MM.1S (cell line): ENCODE results near the gene KCNH2.
A peak's percentile ranks its signal among the peaks of the same experiment; 100 is the strongest.

Experiments
- DNase-seq: peaks from one replicate; pipeline ENCODE4 v3.0.0-alpha.2; 2015
- H2AFZ ChIP-seq: fragments of 300-600 bp; sonication (generic); 2 replicates; pipeline ENCODE4 v1.6.0; 2016; ENCODE audit warnings: antibody characterized with exemption, low read length
- H3F3A ChIP-seq: fragments of 300-600 bp; sonication (generic); 2 replicates; pipeline ENCODE4 v1.6.1; 2016; ENCODE audit warnings: mild to moderate bottlenecking, antibody characterized with exemption, low read length, moderate library complexity, mixed read lengths; ENCODE audit not compliant: insufficient read depth
- H3K27ac ChIP-seq: fragments of 300-600 bp; sonication (generic); 2 replicates; pipeline ENCODE4 v1.5.1; 2016; ENCODE audit warnings: mild to moderate bottlenecking, low read length
- H3K27me3 ChIP-seq: fragments of 300-600 bp; sonication (generic); replicated peaks from 2 replicates; pipeline ENCODE4 v1.6.0; 2016; ENCODE audit warnings: low read length; ENCODE audit not compliant: insufficient read depth
- H3K36me3 ChIP-seq: fragments of 300-600 bp; sonication (generic); replicated peaks from 2 replicates; pipeline ENCODE4 v1.6.1; 2016; ENCODE audit warnings: mild to moderate bottlenecking, low read length, mixed read lengths; ENCODE audit not compliant: insufficient read depth
- H3K4me1 ChIP-seq: fragments of 300-600 bp; sonication (generic); 2 replicates; pipeline ENCODE4 v1.6.1; 2016; ENCODE audit warnings: low read length, mixed read lengths
- H3K4me2 ChIP-seq: fragments of 300-600 bp; sonication (generic); 2 replicates; pipeline ENCODE4 v1.6.0; 2016; ENCODE audit warnings: low read depth, low read length
- H3K4me3 ChIP-seq: fragments of 300-600 bp; sonication (generic); 2 replicates; pipeline ENCODE4 v1.5.1; 2016; ENCODE audit warnings: low read length, mixed read lengths
- H3K79me2 ChIP-seq: fragments of 300-600 bp; sonication (generic); 2 replicates; pipeline ENCODE4 v1.6.1; 2016; ENCODE audit warnings: mixed run types, low read length, mixed read lengths
- H3K9ac ChIP-seq: fragments of 300-600 bp; sonication (generic); 2 replicates; pipeline ENCODE4 v1.6.1; 2016; ENCODE audit warnings: low read length, mixed read lengths
- H3K9me2 ChIP-seq: fragments of 300-600 bp; sonication (generic); replicated peaks from 2 replicates; pipeline ENCODE4 v1.6.1; 2016; ENCODE audit warnings: mild to moderate bottlenecking, low read length, mixed read lengths; ENCODE audit not compliant: insufficient read depth
- H3K9me3 ChIP-seq: fragments of 300-600 bp; sonication (generic); replicated peaks from 2 replicates; pipeline ENCODE4 v1.6.1; 2016; ENCODE audit warnings: mild to moderate bottlenecking, low read length, mixed read lengths; ENCODE audit not compliant: insufficient read depth
- H4K20me1 ChIP-seq: fragments of 300-600 bp; sonication (generic); 2 replicates; pipeline ENCODE4 v1.6.1; 2016; ENCODE audit warnings: mild to moderate bottlenecking, low read length, moderate library complexity, mixed read lengths; ENCODE audit not compliant: insufficient read depth
- EZH2 ChIP-seq: fragments of 300-600 bp; sonication (generic); optimal IDR thresholded peaks from 2 replicates; pipeline ENCODE3; 2017; ENCODE audit warnings: low read depth, mild to moderate bottlenecking, antibody characterized with exemption, low read length, mixed read lengths
- EZH2phosphoT487 ChIP-seq: fragments of 300-600 bp; sonication (generic); IDR thresholded peaks from 2 replicates; pipeline ENCODE4 v1.6.1; 2018; ENCODE audit warnings: antibody characterized with exemption, low read length
- TF ChIP-seq, protein P1 (sequence below): fragments of 300-600 bp; sonication (generic); IDR thresholded peaks from 2 replicates; pipeline ENCODE4 v1.5.1; 2016; ENCODE audit warnings: antibody characterized with exemption, low read length, mixed read lengths

Gene KCNH2

GRCh38 chr7:150896562-150897209 is 81.4 kb downstream of the KCNH2 start:
- no peaks in the 10 kb centered on the region for H3F3A ChIP-seq
- H3K4me2 ChIP-seq, result no peak overlapping the region; the same call in 1 of the 2 replicates
- no peaks in the 10 kb centered on the region for H3K27me3 ChIP-seq
- H3K9me2 ChIP-seq, result no peaks in the 10 kb centered on the region
- H3K4me1 ChIP-seq, result peaks cover 27% of the 10 kb centered on the region
- TF ChIP-seq, protein P1, sequence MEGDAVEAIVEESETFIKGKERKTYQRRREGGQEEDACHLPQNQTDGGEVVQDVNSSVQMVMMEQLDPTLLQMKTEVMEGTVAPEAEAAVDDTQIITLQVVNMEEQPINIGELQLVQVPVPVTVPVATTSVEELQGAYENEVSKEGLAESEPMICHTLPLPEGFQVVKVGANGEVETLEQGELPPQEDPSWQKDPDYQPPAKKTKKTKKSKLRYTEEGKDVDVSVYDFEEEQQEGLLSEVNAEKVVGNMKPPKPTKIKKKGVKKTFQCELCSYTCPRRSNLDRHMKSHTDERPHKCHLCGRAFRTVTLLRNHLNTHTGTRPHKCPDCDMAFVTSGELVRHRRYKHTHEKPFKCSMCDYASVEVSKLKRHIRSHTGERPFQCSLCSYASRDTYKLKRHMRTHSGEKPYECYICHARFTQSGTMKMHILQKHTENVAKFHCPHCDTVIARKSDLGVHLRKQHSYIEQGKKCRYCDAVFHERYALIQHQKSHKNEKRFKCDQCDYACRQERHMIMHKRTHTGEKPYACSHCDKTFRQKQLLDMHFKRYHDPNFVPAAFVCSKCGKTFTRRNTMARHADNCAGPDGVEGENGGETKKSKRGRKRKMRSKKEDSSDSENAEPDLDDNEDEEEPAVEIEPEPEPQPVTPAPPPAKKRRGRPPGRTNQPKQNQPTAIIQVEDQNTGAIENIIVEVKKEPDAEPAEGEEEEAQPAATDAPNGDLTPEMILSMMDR, result no peak
- H3K27ac ChIP-seq, result peak overlapping the region; percentile 6; the same call in 1 of the 2 replicates
- H3K4me3 ChIP-seq, result no peak overlapping the region
- no peaks in the 10 kb centered on the region for H3K36me3 ChIP-seq
- no peaks in the 10 kb centered on the region for H3K9me3 ChIP-seq
- no peak overlapping the region for H2AFZ ChIP-seq
- no peak overlapping the region for H3K9ac ChIP-seq
- no peak for DNase-seq
- no peaks in the 10 kb centered on the region for H3K79me2 ChIP-seq
- H4K20me1 ChIP-seq, result no peaks in the 10 kb centered on the region

DNA sequence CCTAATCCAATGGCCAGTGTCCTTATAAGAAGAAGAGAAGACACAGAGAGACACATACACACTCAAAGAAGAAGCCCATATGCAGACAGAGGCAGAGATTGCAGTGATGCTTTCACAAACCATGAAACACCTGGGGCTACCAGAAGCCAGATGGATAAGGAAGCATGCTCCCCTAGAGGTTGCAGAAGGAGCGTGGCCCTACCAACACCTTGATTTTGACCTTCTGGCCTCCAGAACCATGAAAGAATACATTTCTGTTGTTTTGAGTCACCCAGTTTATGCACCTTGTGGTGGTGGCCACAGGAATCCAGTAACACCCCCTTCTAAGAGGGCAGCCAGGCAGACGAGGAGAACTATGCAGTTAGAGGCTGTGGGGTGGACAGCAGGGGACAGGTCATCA is 82.3 kb downstream of the KCNH2 start:
- Histone ChIP-seq H3K4me2 (no peak overlapping the region), H3K27me3 (no peaks in the 10 kb centered on the region), H3K9ac (no peak overlapping the region), H3K27ac (no peak overlapping the region), H4K20me1 (no peaks in the 10 kb centered on the region), H3F3A (no peaks in the 10 kb centered on the region), H3K79me2 (no peaks in the 10 kb centered on the region), H3K4me3 (no peak overlapping the region), H3K9me3 (no peaks in the 10 kb centered on the region), H3K36me3 (no peaks in the 10 kb centered on the region), H3K9me2 (no peaks in the 10 kb centered on the region), H3K4me1 (peaks cover 27% of the 10 kb centered on the region), H2AFZ (no peak overlapping the region)
- TF ChIP-seq EZH2 (no peak), EZH2phosphoT487 (no peak)
- TF ChIP-seq, protein P1, result peak; percentile 18; the same call in 1 of the 2 replicates
- DNase-seq, result peak; percentile 36
